GM21423 (cell line): Measurements from ENCODE around the gene DALRD3.

ENCODE experiments used
- ATAC-seq: cut with Tn5 transposase; IDR thresholded peaks from one replicate; pipeline ENCODE4 v1.9.1; 2021; ENCODE audit warnings: mild to moderate bottlenecking, moderate library complexity; ENCODE audit not compliant: unreplicated experiment

DALRD3 gene

DNA sequence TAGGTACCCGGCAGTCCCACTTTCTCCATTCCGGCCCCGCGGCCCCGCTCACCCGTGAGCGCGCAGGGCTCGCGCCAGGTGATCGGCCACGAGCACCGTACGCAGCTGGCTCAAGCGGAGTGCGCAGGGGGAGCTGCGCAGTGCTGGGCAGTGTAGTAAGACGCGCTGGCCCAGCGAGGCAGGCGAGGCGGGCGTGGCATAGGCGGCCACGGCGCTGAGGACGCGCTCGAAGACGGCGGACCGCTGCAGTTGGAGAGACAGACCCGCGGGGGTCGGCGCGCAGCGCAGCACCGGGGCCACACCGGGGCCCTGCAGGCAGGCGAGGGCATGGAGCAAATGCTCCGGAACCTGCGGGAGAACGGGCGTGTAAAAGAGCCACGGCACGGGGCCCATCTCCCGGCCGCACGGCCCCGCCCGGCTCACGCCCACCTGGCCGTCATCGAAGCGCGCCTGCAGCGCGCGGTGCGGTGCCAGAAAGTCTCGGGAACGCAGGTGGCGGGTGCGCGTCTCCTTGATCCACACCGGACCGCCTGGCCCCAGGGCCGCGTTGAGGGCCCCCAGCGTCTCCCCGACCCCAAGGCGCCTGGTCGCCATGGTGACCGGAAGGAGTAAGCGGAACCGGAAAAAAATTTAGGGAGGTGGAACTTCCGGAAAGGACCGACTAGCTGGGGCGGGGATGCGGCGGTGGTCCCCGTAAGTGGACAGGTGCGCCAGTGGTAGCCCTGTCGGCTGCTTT, at the start of gene DALRD3:
Gene DALRD3, minus strand, starts transcription at position 610 of the 736 bp plus-strand sequence. Its CDS starts 16 bp downstream, at position 594.
- no peak for ATAC-seq

GRCh38 chr3:49058011-49058410, 39.6 kb upstream of the DALRD3 start:
- no peak for ATAC-seq

DNA sequence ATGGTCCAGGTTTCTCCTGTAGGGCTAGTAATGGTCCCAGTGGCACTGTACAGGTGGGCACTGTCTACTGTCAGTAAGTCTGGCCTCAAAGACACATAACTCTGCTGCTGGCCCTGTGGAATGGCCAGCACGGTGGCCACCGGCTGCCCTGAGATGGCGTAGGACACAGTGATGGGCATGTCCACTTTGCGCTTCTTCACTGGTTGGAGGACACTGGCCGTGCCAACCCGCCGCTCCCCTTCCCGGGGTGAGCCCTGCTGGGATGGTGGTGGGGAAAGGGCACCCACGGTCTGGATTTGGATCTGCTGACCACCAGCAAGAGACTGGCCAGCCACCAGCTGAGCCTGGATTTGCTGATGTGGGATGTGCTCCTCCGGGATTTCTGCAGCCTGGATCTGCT, 38.9 kb upstream of the DALRD3 start:
- no peak for ATAC-seq

GRCh38 chr3:49054344-49054862, 36.0 kb upstream of the DALRD3 start:
- no peak for ATAC-seq

- ATAC-seq = no peak
Measured at GRCh38 chr3:49053543-49053942, 35.2 kb upstream of the DALRD3 start.

- no peak for ATAC-seq
Measured at GRCh38 chr3:49035281-49035680, 16.9 kb upstream of the DALRD3 start.

DNA sequence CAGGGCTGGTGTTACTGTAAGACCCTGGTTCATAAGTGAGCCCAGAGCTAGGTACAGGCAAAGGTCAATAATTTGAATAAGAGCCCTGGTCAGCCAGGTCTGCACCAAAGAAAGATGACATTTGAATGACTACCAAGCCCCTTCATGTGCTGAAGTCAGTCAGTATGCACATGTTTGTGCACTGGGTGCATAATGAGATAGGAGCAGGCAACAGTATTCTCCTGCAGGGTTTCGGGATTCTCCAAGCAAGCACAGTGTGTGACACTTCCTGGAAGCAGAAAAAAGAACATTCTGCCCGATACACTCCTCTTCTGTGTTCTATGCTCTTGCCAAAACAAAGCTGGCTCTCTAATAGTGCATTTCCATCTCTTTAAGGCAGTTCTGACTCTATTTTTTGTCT, 16.3 kb upstream of the DALRD3 start:
- no peak for ATAC-seq

- no peak for ATAC-seq
Measured at GRCh38 chr3:49032646-49033304, 14.4 kb upstream of the DALRD3 start.

GRCh38 chr3:49030321-49030720, 11.9 kb upstream of the DALRD3 start:
- no peak for ATAC-seq

DNA sequence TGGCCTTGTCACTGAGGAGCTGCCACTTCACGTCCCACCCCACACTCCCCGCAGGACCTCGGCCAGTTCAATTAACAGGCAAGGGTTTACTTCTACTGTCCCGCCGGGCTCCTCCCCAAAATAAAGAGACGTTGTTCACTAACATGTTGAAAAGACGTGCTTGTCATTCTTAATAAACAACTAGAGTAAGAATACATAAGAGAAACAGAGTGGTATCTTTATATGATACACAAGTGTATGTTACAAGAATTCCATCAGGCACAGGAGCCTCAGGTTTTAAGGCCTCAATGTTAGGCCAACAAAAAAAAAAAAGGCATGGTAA, 11.1 kb upstream of the DALRD3 start:
- ATAC-seq = no peak

GRCh38 chr3:49028673-49029562, 10.5 kb upstream of the DALRD3 start, which contains the start of gene IMPDH2:
IMPDH2 (minus strand) TSS chr3:49029398; CDS start chr3:49029350, 48 bp downstream.
- ATAC-seq = peak; percentile 86

DNA sequence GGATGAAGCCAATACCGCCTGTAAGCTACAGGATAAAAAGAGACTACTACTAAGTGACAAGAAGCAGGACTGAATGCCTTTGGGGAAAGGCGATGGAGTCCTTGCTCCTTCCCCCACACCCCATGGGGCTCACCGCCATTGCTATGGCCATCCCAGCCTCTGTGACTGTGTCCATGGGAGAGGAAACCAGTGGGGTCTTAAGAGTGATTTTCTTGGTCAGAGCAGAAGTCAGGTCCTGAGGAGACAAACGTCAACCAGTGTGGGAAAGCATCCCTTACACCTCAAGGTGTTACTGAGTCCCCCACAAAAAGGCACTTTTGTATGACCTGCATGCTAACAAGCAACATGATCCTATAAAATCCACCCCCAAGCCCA, 9.9 kb upstream of the DALRD3 start:
- no peak for ATAC-seq

DNA sequence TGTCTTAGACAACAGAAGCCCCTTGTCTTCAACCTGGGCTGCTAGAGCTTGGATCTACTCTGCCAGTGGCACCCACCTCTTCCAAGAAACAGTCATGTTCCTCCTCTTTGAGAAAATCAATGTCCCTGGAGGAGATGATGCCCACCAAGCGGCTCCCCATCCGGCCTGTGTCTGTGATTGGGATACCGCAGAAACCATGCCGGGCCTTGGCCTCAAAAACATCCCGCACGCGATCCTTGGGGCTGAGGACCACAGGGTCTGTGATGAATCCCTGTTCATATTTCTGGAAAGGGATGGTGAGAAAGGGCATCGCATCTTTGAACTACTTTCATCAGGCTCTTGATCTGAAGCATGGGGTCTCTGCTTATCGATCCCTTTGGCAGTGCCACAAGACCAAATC, 9.3 kb upstream of the DALRD3 start:
- ATAC-seq = no peak

DNA sequence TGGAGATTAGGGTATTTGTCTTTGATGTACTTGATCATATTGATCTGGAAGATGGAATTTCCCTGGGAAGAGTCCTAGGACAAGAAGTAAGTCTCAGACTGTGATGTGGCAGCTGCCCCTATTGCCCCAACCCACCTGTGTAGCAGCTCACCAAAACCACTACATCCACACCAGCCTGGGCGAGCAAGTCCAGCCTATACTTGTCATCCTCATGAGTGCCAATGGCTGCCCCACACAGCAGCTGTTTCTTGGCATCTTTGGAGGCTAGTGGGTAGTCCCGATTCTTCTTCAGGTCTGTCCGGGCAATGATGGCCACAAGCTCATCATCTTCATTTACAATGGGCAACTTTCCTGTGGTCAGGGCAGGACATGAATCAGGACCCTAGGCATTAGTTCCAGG, 8.2 kb upstream of the DALRD3 start:
- ATAC-seq = no peak

DNA sequence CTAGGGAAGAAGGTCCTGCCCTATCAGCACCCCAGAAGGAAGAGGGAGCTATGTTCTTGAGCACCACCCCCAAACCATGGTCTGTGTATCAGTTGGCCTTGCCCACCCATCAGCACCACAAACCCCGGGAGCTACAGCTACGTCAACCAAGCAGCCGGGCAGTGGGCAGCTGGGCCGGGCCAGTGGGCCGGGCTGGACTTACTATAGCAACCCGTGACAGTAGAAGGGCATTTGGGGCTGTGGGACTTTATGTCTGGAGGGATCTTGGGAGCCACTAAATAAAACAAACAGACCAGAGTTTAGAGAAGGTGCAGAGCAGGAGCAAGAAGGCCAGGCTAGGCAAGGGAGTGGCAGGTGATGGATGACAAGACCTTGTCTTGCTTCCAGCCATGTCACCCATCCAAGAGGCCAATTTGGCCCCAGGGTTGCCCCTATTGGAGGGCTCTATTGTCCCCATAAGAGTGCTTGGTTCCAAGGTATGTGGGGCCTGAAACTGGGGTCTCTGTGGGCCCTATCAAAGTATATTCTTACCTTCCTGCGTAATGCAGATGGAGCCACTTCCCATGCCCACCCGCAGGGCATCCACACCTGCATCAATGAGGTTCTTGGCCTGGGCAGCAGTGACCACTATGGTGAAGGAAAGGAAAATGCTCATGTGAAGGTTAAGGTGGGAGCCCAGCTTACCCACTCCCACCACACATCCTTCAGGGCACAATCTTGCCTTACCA, 7.6 kb upstream of the DALRD3 start:
- no peak for ATAC-seq

DNA sequence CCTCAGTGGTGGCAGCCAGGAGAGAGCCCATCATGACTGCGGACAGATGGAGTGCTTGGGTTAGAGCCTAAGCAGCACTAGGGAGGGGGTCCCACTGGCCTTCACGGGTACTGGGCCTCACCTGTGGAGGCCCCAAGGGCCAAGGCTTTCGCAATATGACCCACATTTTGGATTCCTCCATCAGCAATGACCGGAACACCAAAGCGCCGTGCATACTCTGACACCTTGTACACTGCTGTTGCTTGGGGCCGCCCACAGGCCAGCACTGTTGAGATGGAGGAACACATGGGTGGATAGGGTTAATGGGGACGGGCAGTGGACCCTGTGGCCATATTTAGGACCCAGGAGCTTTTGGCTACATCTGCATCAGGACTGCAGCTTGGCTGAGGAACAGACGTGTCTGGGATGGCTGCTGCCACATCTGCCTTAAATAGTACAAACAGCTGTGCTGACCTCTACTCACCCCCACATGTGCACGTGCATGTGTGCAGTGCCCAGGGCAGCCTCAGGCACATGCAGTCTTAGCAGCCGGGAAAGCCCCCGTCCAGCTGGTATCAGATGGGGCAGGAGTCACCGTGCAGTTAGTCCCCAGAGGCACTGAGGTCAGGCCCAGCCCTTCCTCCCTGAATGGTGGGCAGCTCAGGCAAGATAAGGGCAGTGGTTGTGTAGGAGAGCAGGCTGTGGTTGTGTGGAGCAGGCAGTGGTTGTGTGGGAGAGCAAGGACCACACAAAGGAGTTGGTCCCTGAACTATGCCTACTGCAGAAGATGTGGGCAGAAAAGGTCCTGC, 6.8 kb upstream of the DALRD3 start:
- no peak for ATAC-seq

DNA sequence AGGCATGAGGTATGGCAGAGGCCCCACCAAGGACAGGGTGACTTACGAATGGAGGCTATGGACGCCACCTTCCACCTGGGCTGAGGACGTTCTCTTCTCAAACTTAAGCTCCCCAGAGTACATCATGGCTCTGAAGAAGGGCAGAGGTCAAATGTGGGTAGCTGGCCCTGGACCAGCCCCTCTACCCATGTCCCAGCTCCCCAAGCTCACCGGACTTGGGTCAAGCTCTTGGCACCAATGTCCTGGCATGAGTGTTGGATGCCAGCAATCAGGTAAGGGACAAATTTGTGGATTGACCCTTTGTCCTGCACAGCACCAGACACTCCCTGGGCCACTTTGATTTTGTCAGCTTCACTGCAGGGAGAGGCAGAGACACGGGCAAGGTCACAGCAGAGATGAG, 6.1 kb upstream of the DALRD3 start:
- no peak for ATAC-seq

GRCh38 chr3:49023775-49024174, 5.4 kb upstream of the DALRD3 start:
- ATAC-seq = no peak

GRCh38 chr3:49022688-49023171, 4.3 kb upstream of the DALRD3 start:
- no peak for ATAC-seq
